Measurements from ENCODE around the gene MGLL.

GRCh38 chr3:127710155-127710941 is 112.0 kb downstream of the MGLL start:
- TF ChIP-seq CTCF (IDR thresholded peaks at IDR 0.05; ENCODE audit: low read length), result no peak
- no peak for TF ChIP-seq EZH2 (optimal IDR thresholded peaks at IDR 0.05; ENCODE audit: low read depth, low read length)

Data from MM.1S (cell line).